GOT3 (cell line): ENCODE measurements around the gene MYH7.
A peak's percentile ranks its signal among the peaks of the same experiment; 100 is the strongest.
"Not testable (repeated sequence)": the region's sequence is repeated elsewhere in the genome, so short reads cannot be mapped to it uniquely, and the experiment has no call there.

Experiments
- DNase-seq: peaks from one replicate; lab custom pipeline; 2025; ENCODE audit warnings: mixed read lengths; lab: John Stamatoyannopoulos, UW

The MYH7 gene

GRCh38 chr14:23435543-23436326, at the start of gene MYH7:
Gene MYH7, minus strand, starts transcription at chr14:23435660. Its CDS starts 1,928 bp downstream, at chr14:23433732.
- DNase-seq = no peak

- no peak for DNase-seq
These were observed 47.9 kb upstream of the MYH7 start for GRCh38 chr14:23483236-23483854.

- DNase-seq = no peak
These were observed 47.3 kb upstream of the MYH7 start for GRCh38 chr14:23482823-23483148.

GRCh38 chr14:23481979-23482822, 46.7 kb upstream of the MYH7 start:
- no peak for DNase-seq

GRCh38 chr14:23481362-23481970, 46.0 kb upstream of the MYH7 start:
- no peak for DNase-seq

- no peak for DNase-seq
These were observed 42.8 kb upstream of the MYH7 start for GRCh38 chr14:23478109-23478759.

GRCh38 chr14:23470947-23471346, 35.5 kb upstream of the MYH7 start:
- DNase-seq = no peak

GRCh38 chr14:23469906-23470403, 34.5 kb upstream of the MYH7 start:
- no peak for DNase-seq

- peak; percentile 61 for DNase-seq
These were observed 33.9 kb upstream of the MYH7 start, which contains the start of gene NGDN for GRCh38 chr14:23469127-23469905. Gene NGDN, plus strand, starts transcription at chr14:23469703. Its CDS starts 13 bp downstream, at chr14:23469716.

GRCh38 chr14:23468704-23469126, 33.3 kb upstream of the MYH7 start:
- no peak for DNase-seq

GRCh38 chr14:23465261-23465660, 29.8 kb upstream of the MYH7 start:
- DNase-seq = no peak

- no peak for DNase-seq
These were observed 29.2 kb upstream of the MYH7 start for GRCh38 chr14:23464700-23465099.

GRCh38 chr14:23460960-23461359, 25.5 kb upstream of the MYH7 start:
- no peak for DNase-seq

- no peak for DNase-seq
These were observed 22.4 kb upstream of the MYH7 start for GRCh38 chr14:23457587-23458445.

GRCh38 chr14:23456883-23457586, 21.6 kb upstream of the MYH7 start:
- DNase-seq = not testable (repeated sequence)

GRCh38 chr14:23454445-23454856, 19.0 kb upstream of the MYH7 start:
- DNase-seq = no peak

- no peak for DNase-seq
These were observed 16.8 kb upstream of the MYH7 start for GRCh38 chr14:23452237-23452636.

- no peak for DNase-seq
These were observed 14.9 kb upstream of the MYH7 start for GRCh38 chr14:23450379-23450778.

- no peak for DNase-seq
These were observed 13.9 kb upstream of the MYH7 start for GRCh38 chr14:23449314-23449713.
